IPS-11a (cell line): ENCODE measurements around the gene S100A4.
"Not testable (repeated sequence)": the region's sequence is repeated elsewhere in the genome, so short reads cannot be mapped to it uniquely, and the experiment has no call there.

Experiments used
- H3K4me3 ChIP-seq: one replicate; pipeline ENCODE4 v1.5.1; 2013; ENCODE audit warnings: low read depth, low read length, control low read depth

S100A4 gene

GRCh38 chr1:153535242-153536011, 10.2 kb downstream of the S100A4 start, which contains the start of gene S100A6:
Gene S100A6, minus strand, starts transcription at chr1:153535991. Its CDS starts 652 bp downstream, at chr1:153535339.
- peak within 1 kb of the TSS; percentile 49 for H3K4me3 ChIP-seq

- H3K4me3 ChIP-seq: no peak overlapping the region
Measured at GRCh38 chr1:153534925-153535241, 10.7 kb downstream of the S100A4 start.

GRCh38 chr1:153534226-153534924, 11.2 kb downstream of the S100A4 start:
- no peak overlapping the region for H3K4me3 ChIP-seq

- no peak overlapping the region for H3K4me3 ChIP-seq
Measured at GRCh38 chr1:153533689-153534201, 11.9 kb downstream of the S100A4 start.

GRCh38 chr1:153532769-153533599, 12.6 kb downstream of the S100A4 start:
- peak overlapping the region; percentile 6 for H3K4me3 ChIP-seq

GRCh38 chr1:153532181-153532580, 13.4 kb downstream of the S100A4 start:
- H3K4me3 ChIP-seq: no peak overlapping the region

GRCh38 chr1:153531638-153532037, 14.0 kb downstream of the S100A4 start:
- no peak overlapping the region for H3K4me3 ChIP-seq

GRCh38 chr1:153527683-153528040, 17.9 kb downstream of the S100A4 start:
- no peak overlapping the region for H3K4me3 ChIP-seq

GRCh38 chr1:153527023-153527682, 18.5 kb downstream of the S100A4 start:
- H3K4me3 ChIP-seq: no peak overlapping the region

- H3K4me3 ChIP-seq: no peak overlapping the region
Measured at GRCh38 chr1:153526132-153526543, 19.5 kb downstream of the S100A4 start.

- no peak overlapping the region for H3K4me3 ChIP-seq
Measured at GRCh38 chr1:153525088-153525728, 20.4 kb downstream of the S100A4 start.

GRCh38 chr1:153522353-153523048, 23.1 kb downstream of the S100A4 start:
- H3K4me3 ChIP-seq: not testable (repeated sequence)

- not testable (repeated sequence) for H3K4me3 ChIP-seq
Measured at GRCh38 chr1:153521808-153522207, 23.8 kb downstream of the S100A4 start.

GRCh38 chr1:153520818-153521476, 24.7 kb downstream of the S100A4 start:
- H3K4me3 ChIP-seq: no peak overlapping the region

- H3K4me3 ChIP-seq: not testable (repeated sequence)
Measured at GRCh38 chr1:153520137-153520691, 25.4 kb downstream of the S100A4 start.

- H3K4me3 ChIP-seq: no peak overlapping the region
Measured at GRCh38 chr1:153519242-153519641, 26.4 kb downstream of the S100A4 start.

- no peak overlapping the region for H3K4me3 ChIP-seq
Measured at GRCh38 chr1:153515504-153516394, 29.9 kb downstream of the S100A4 start.

- H3K4me3 ChIP-seq: no peak overlapping the region
Measured at GRCh38 chr1:153513666-153514065, 31.9 kb downstream of the S100A4 start.
